Uterus (tissue), 4 donors: ENCODE data around the gene WFS1. TPM values are rescaled to one million over a fixed set of nuclear protein-coding genes. Genes with fewer than 3 reads are reported as not detected.

Experiments
- DNase-seq, 2 donors: peaks; one replicate each; pipeline ENCODE4 v3.0.0-alpha.2; 2019 to 2020
- H3K27ac ChIP-seq, 2 donors: fragments of 200-600 bp; sonication (generic); 1 replicate in 1 of 2; 2 replicates in 1 of 2; pipeline ENCODE4 v1.5.1; 2016 to 2018
- H3K27me3 ChIP-seq, 2 donors: fragments of 200-600 bp; sonication (generic); one replicate each; pipeline ENCODE4 v1.5.1; 2018 to 2019; ENCODE audit warnings: control low read depth in 1 of 2
- H3K36me3 ChIP-seq, 2 donors: fragments of 200-600 bp; sonication (generic); one replicate each; pipeline ENCODE4 v1.5.1; 2019; ENCODE audit warnings: control low read depth in 1 of 2
- H3K4me1 ChIP-seq, 2 donors: fragments of 200-600 bp; sonication (generic); one replicate each; pipeline ENCODE4 v1.5.1; 2018 to 2019; ENCODE audit warnings: control low read depth in 1 of 2
- H3K4me3 ChIP-seq, 2 donors: fragments of 200-600 bp; sonication (generic); 1 replicate in 1 of 2; 2 replicates in 1 of 2; pipeline ENCODE4 v1.5.1; 2018 to 2019; ENCODE audit warnings: mild to moderate bottlenecking in 1 of 2
- H3K9me3 ChIP-seq, 2 donors: fragments of 200-600 bp; sonication (generic); one replicate each; pipeline ENCODE4 v1.5.1; 2019; ENCODE audit warnings: control low read depth in 1 of 2
- CTCF ChIP-seq, 4 experiments: fragments of 200-600 bp in 2 of 4; fragments of 450-650 bp in 2 of 4; sonication (generic) in 2 of 4; IDR thresholded peaks; one replicate each; pipeline ENCODE4 v1.5.1; 2016 to 2019; ENCODE audit warnings: antibody characterized with exemption in 4 of 4, mild to moderate bottlenecking in 2 of 4, moderate library complexity in 1 of 4
- POLR2A ChIP-seq, 2 donors: fragments of 450-650 bp; IDR thresholded peaks; one replicate each; pipeline ENCODE4 v1.6.1; 2016; ENCODE audit warnings: antibody characterized with exemption in 2 of 2, mild to moderate bottlenecking in 1 of 2, moderate library complexity in 1 of 2
- intact Hi-C: fragments of 100-400 bp; cut with DNase I; formaldehyde crosslinking; loops from one replicate; pipeline ENCODE4 v1.15.1; 2023; ENCODE audit warnings: low total_unique reads
- total RNA-seq, 4 donors: library from RNA; depleted of rRNA in 3 of 4; stranded (reverse); fragments of >200 nt in 3 of 4; gene quantifications; one replicate each; pipeline versions ENCODE4 v1.1.0 to v1.2.4, GENCODE V29; 2014 to 2023
- donor health status: DM: yes; HTN: yes; CAD: no.

The WFS1 gene
- total RNA-seq, 4 donors from 2014 or later: 27.5 to 118 (median 51.9) TPM

GRCh38 chr4:6324461-6324998 lies 54.9 kb downstream of the WFS1 start:
- no peaks in the 10 kb centered on the region for H3K36me3 ChIP-seq
- intact Hi-C loops: no loop called here
- H3K4me1 ChIP-seq: no peaks in the 10 kb centered on the region
- H3K27ac ChIP-seq: peak overlapping the region in 1 of 2 donors; percentile 50
- H3K4me3 ChIP-seq: no peak overlapping the region
- peaks cover 0 to 3% of the 10 kb centered on the region in 2 donors for H3K9me3 ChIP-seq
- DNase-seq: no peak
- TF ChIP-seq POLR2A (IDR thresholded peaks at IDR 0.05) (no peak), CTCF (IDR thresholded peaks at IDR 0.05) (no peak)
- no peaks in the 10 kb centered on the region for H3K27me3 ChIP-seq

GRCh38 chr4:6324999-6325787 lies 55.5 kb downstream of the WFS1 start:
- TF ChIP-seq POLR2A (IDR thresholded peaks at IDR 0.05) (no peak), CTCF (IDR thresholded peaks at IDR 0.05) (no peak)
- Histone ChIP-seq H3K4me1 (no peaks in the 10 kb centered on the region), H3K4me3 (no peak overlapping the region), H3K27me3 (no peaks in the 10 kb centered on the region), H3K36me3 (no peaks in the 10 kb centered on the region), H3K9me3 (peaks cover 0 to 1% of the 10 kb centered on the region in 2 donors), H3K27ac (peak overlapping the region; percentile 50 to 51)
- intact Hi-C loops: no loop called here
- peak in 1 of 2 donors; percentile 63 for DNase-seq

GRCh38 chr4:6325788-6326290 lies 56.2 kb downstream of the WFS1 start:
- DNase-seq: no peak
- H3K36me3 ChIP-seq: no peaks in the 10 kb centered on the region
- no peaks in the 10 kb centered on the region for H3K27me3 ChIP-seq
- H3K9me3 ChIP-seq: no peaks in the 10 kb centered on the region
- TF ChIP-seq POLR2A (IDR thresholded peaks at IDR 0.05): no peak
- no peaks in the 10 kb centered on the region for H3K4me1 ChIP-seq
- no peak overlapping the region for H3K4me3 ChIP-seq
- H3K27ac ChIP-seq: peak overlapping the region; percentile 50 to 51
- intact Hi-C loops: loop anchor here (2.0 kb wide), 1 partner anchor 75 kb away; no protein-coding TSS in a partner anchor

GRCh38 chr4:6326312-6327060 lies 56.8 kb downstream of the WFS1 start:
- no peaks in the 10 kb centered on the region for H3K27me3 ChIP-seq
- intact Hi-C loops: loop anchor here (2.0 kb wide), 1 partner anchor 76 kb away; no protein-coding TSS in a partner anchor
- H3K4me3 ChIP-seq: no peak overlapping the region
- no peak overlapping the region for H3K27ac ChIP-seq
- DNase-seq: no peak
- no peaks in the 10 kb centered on the region for H3K4me1 ChIP-seq
- H3K9me3 ChIP-seq: no peaks in the 10 kb centered on the region
- no peaks in the 10 kb centered on the region for H3K36me3 ChIP-seq
- TF ChIP-seq POLR2A (IDR thresholded peaks at IDR 0.05): no peak
- TF ChIP-seq CTCF (IDR thresholded peaks at IDR 0.05): no peak

- H3K4me1 ChIP-seq: no peaks in the 10 kb centered on the region
- H3K4me3 ChIP-seq: no peak overlapping the region
- H3K36me3 ChIP-seq: no peaks in the 10 kb centered on the region
- no peaks in the 10 kb centered on the region for H3K9me3 ChIP-seq
- H3K27me3 ChIP-seq: no peaks in the 10 kb centered on the region
- peak; percentile 97 to 99 (median 98) for TF ChIP-seq CTCF (IDR thresholded peaks at IDR 0.05)
- TF ChIP-seq POLR2A (IDR thresholded peaks at IDR 0.05): no peak
- intact Hi-C loops: loop anchor here (2.0 kb wide), 1 partner anchor 77 kb away; no protein-coding TSS in a partner anchor
- peak; percentile 76 to 80 for DNase-seq
- no peak overlapping the region for H3K27ac ChIP-seq
These were observed 57.7 kb downstream of the WFS1 start for GRCh38 chr4:6327220-6327917.
